Measurements from ENCODE around the gene NCKIPSD.

Gene NCKIPSD

DNA sequence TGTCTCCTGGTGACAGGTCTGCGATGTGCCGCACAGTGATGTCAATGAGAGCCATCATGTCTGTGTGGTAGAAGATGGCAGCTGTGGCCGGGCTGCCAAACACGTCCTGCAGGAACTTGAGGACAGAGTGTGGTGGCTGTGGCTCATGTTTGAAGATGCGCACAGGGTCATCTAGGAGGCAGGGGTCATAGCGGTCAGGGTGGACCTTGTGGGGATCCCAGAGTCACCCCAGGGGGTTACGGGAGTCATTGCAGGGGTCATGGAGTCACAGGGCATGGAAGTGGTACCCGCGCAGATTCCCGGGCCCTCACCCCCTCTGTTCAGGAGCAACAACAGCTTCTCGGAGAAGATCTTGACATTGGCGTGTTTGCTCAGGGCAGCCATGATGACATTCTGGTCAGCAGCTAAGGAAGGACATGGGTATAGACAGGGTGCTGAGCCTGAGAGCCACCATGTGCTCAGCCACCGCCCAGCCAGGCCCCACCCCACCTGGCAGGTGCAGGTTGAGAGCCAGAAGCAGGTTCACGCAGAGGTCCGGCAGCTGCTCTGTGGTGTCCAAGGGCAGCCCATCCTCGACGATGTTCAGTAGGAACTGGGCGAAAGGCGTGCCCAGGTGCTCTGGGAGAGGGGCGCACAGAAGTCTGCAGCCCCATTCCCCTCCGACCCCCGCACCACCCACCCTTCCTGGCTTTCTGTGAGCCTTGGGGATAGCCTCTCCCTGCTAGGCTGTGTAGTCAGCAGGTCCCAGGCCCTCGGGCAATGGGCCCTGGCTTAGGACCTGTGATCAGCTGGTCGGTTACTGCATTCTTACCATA lies 6.9 kb downstream of the NCKIPSD start:
- no peak overlapping the region for H3K27ac ChIP-seq (ENCODE audit: low read length)
- H3K36me3 ChIP-seq (replicated peaks; ENCODE audit: insufficient read depth, low read length): 0 out of 2 replicates have a peak, but pooled peaks cover 2% of the 10 kb centered on the region
- H2AFZ ChIP-seq (ENCODE audit: low read length): no peak overlapping the region

GRCh38 chr3:48678056-48678455 lies 7.7 kb downstream of the NCKIPSD start:
- Histone ChIP-seq H3K79me2 (ENCODE audit: low read length) (peaks cover 5% of the 10 kb centered on the region; the same call in 1 of the 2 replicates), H3K9me2 (replicated peaks; ENCODE audit: insufficient read depth, low read length) (no peaks in the 10 kb centered on the region), H3F3A (ENCODE audit: insufficient read depth, low read length) (no peaks in the 10 kb centered on the region), H3K9me3 (replicated peaks; ENCODE audit: insufficient read depth, low read length) (no peaks in the 10 kb centered on the region), H3K27me3 (replicated peaks; ENCODE audit: insufficient read depth, low read length) (no peaks in the 10 kb centered on the region), H3K27ac (ENCODE audit: low read length) (no peak overlapping the region), H3K4me1 (ENCODE audit: low read length) (no peaks in the 10 kb centered on the region), H3K9ac (ENCODE audit: low read length) (no peak overlapping the region), H3K36me3 (replicated peaks; ENCODE audit: insufficient read depth, low read length) (0 out of 2 replicates have a peak, but pooled peaks cover 2% of the 10 kb centered on the region), H4K20me1 (ENCODE audit: insufficient read depth, low read length) (no peaks in the 10 kb centered on the region), H3K4me2 (ENCODE audit: low read depth, low read length) (no peak overlapping the region), H2AFZ (ENCODE audit: low read length) (no peak overlapping the region), H3K4me3 (ENCODE audit: low read length) (no peak overlapping the region)
- DNase-seq: no peak
- TF ChIP-seq, protein P1, sequence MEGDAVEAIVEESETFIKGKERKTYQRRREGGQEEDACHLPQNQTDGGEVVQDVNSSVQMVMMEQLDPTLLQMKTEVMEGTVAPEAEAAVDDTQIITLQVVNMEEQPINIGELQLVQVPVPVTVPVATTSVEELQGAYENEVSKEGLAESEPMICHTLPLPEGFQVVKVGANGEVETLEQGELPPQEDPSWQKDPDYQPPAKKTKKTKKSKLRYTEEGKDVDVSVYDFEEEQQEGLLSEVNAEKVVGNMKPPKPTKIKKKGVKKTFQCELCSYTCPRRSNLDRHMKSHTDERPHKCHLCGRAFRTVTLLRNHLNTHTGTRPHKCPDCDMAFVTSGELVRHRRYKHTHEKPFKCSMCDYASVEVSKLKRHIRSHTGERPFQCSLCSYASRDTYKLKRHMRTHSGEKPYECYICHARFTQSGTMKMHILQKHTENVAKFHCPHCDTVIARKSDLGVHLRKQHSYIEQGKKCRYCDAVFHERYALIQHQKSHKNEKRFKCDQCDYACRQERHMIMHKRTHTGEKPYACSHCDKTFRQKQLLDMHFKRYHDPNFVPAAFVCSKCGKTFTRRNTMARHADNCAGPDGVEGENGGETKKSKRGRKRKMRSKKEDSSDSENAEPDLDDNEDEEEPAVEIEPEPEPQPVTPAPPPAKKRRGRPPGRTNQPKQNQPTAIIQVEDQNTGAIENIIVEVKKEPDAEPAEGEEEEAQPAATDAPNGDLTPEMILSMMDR (IDR thresholded peaks at IDR 0.05; ENCODE audit: low read length): no peak
- no peak for TF ChIP-seq EZH2phosphoT487 (IDR thresholded peaks at IDR 0.05; ENCODE audit: low read length)
- no peak for TF ChIP-seq EZH2 (optimal IDR thresholded peaks at IDR 0.05; ENCODE audit: low read depth, low read length)

More for the DNA sequence above, 6.9 kb downstream of the NCKIPSD start:
- no peak for TF ChIP-seq EZH2phosphoT487 (IDR thresholded peaks at IDR 0.05; ENCODE audit: low read length)
- TF ChIP-seq, protein P1 (IDR thresholded peaks at IDR 0.05; ENCODE audit: low read length): no peak
- no peak for TF ChIP-seq EZH2 (optimal IDR thresholded peaks at IDR 0.05; ENCODE audit: low read depth, low read length)
- DNase-seq: no peak
- Histone ChIP-seq H3K4me3 (ENCODE audit: low read length) (no peak overlapping the region), H3K9me3 (replicated peaks; ENCODE audit: insufficient read depth, low read length) (no peaks in the 10 kb centered on the region), H3F3A (ENCODE audit: insufficient read depth, low read length) (no peaks in the 10 kb centered on the region), H4K20me1 (ENCODE audit: insufficient read depth, low read length) (no peaks in the 10 kb centered on the region), H3K9me2 (replicated peaks; ENCODE audit: insufficient read depth, low read length) (no peaks in the 10 kb centered on the region), H3K9ac (ENCODE audit: low read length) (no peak overlapping the region), H3K79me2 (ENCODE audit: low read length) (peaks cover 12% of the 10 kb centered on the region), H3K27me3 (replicated peaks; ENCODE audit: insufficient read depth, low read length) (no peaks in the 10 kb centered on the region), H3K4me2 (ENCODE audit: low read depth, low read length) (no peak overlapping the region), H3K4me1 (ENCODE audit: low read length) (no peaks in the 10 kb centered on the region)

DNA sequence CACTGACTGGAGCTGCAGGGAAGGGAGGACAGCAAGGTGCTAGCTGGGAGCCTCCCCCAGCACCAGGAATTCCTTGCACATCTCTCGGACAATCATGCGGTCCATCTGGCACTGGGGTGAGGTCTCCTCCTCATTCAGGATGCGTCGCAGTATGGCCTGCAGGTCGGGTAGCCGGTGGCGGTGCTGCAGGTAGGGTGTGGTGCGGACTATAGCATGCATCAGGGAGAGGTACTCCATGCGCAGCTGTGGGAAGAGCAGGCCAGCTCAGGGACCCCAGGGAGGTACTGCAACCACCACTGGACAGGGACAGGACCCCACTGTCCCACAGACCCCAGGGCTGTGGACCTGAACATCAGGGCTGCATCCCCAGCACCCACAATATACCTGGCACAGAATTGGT lies 11.2 kb downstream of the NCKIPSD start:
- Histone ChIP-seq H3K4me3 (ENCODE audit: low read length) (no peak overlapping the region), H3K36me3 (replicated peaks; ENCODE audit: insufficient read depth, low read length) (no peaks in the 10 kb centered on the region), H3K9me3 (replicated peaks; ENCODE audit: insufficient read depth, low read length) (no peaks in the 10 kb centered on the region), H3K9ac (ENCODE audit: low read length) (no peak overlapping the region), H2AFZ (ENCODE audit: low read length) (no peak overlapping the region), H3K9me2 (replicated peaks; ENCODE audit: insufficient read depth, low read length) (no peaks in the 10 kb centered on the region), H3K27ac (ENCODE audit: low read length) (no peak overlapping the region), H4K20me1 (ENCODE audit: insufficient read depth, low read length) (no peaks in the 10 kb centered on the region), H3K27me3 (replicated peaks; ENCODE audit: insufficient read depth, low read length) (no peaks in the 10 kb centered on the region), H3F3A (ENCODE audit: insufficient read depth, low read length) (no peaks in the 10 kb centered on the region), H3K4me2 (ENCODE audit: low read depth, low read length) (no peak overlapping the region), H3K79me2 (ENCODE audit: low read length) (no peaks in the 10 kb centered on the region), H3K4me1 (ENCODE audit: low read length) (no peaks in the 10 kb centered on the region)
- DNase-seq: no peak
- no peak for TF ChIP-seq EZH2phosphoT487 (IDR thresholded peaks at IDR 0.05; ENCODE audit: low read length)
- TF ChIP-seq, protein P1 (IDR thresholded peaks at IDR 0.05; ENCODE audit: low read length): no peak
- TF ChIP-seq EZH2 (optimal IDR thresholded peaks at IDR 0.05; ENCODE audit: low read depth, low read length): no peak
